GM23338 (cell line): ENCODE results near the gene IBA57.

Experiments
- CREB1 ChIP-seq: fragments of 250-450 bp; sonication (Bioruptor Pico); IDR thresholded peaks from 2 replicates; pipeline ENCODE4 v1.5.0; 2020; ENCODE audit warnings: low read depth, mild to moderate bottlenecking, moderate library complexity
- CTCF ChIP-seq, 2 experiments: fragments of 200-600 bp in 1 of 2; sonication (generic) in 1 of 2; conservative IDR thresholded peaks; 2 replicates each; pipeline versions ENCODE4 v1.5.1 to v1.6.1; 2016 to 2017; ENCODE audit warnings: antibody characterized with exemption in 2 of 2, low read depth in 2 of 2, mild to moderate bottlenecking in 2 of 2, moderate library complexity in 1 of 2
- ETS1 ChIP-seq: IDR thresholded peaks from 2 replicates; pipeline ENCODE4 v1.6.1; 2016; ENCODE audit warnings: antibody characterized with exemption
- EZH2 ChIP-seq: fragments of 200-600 bp; sonication (generic); IDR thresholded peaks from one replicate; pipeline ENCODE4 v1.8.0; 2017; ENCODE audit warnings: antibody characterized with exemption, mild to moderate bottlenecking, low read depth; ENCODE audit not compliant: unreplicated experiment
- EZH2phosphoT487 ChIP-seq: fragments of 200-600 bp; sonication (generic); IDR thresholded peaks from one replicate; pipeline ENCODE4 v1.8.1; 2018; ENCODE audit warnings: antibody characterized with exemption; ENCODE audit not compliant: unreplicated experiment
- JUNB ChIP-seq: IDR thresholded peaks from one replicate; pipeline ENCODE4 v1.6.1; 2016; ENCODE audit warnings: antibody characterized with exemption; ENCODE audit not compliant: unreplicated experiment
- POLR2AphosphoS5 ChIP-seq: IDR thresholded peaks from 2 replicates; pipeline ENCODE4 v1.6.1; 2016; ENCODE audit warnings: antibody characterized with exemption, low read depth

- TF ChIP-seq CTCF (conservative IDR thresholded peaks at IDR 0.05; ENCODE audit: low read depth in 2 of 2) (no peak), ETS1 (no peak), EZH2 (no peak), POLR2AphosphoS5 (no peak), EZH2phosphoT487 (no peak), JUNB (no peak), CREB1 (CRISPR knock-in tag) (no peak)
Measured at GRCh38 chr1:228228601-228229074, 63.0 kb downstream of the IBA57 start.
